Hematopoietic multipotent progenitor cell treated with erythropoietin and hydrocortisone succinate and interleukin-3 and kit ligand, for 8 days (in vitro differentiated cells): ENCODE measurements around the gene SNIP1.
"Not testable (repeated sequence)": the region's sequence is repeated elsewhere in the genome, so short reads cannot be mapped to it uniquely, and the experiment has no call there.

Experiments used
- DNase-seq: peaks from one replicate; pipeline ENCODE4 v3.0.0-alpha.2; 2015

SNIP1 gene

GRCh38 chr1:37558411-37558810, 4.3 kb upstream of the SNIP1 start:
- no peak for DNase-seq

- no peak for DNase-seq
These were observed 3.3 kb upstream of the SNIP1 start for GRCh38 chr1:37557402-37557801.

GRCh38 chr1:37556712-37557196, 2.7 kb upstream of the SNIP1 start, which contains the start of gene DNALI1:
TSS of gene DNALI1 (plus strand) at chr1:37556940. CDS start at chr1:37556995, 55 bp downstream.
- peak; percentile 74 for DNase-seq

GRCh38 chr1:37553598-37553926, 531 bp downstream of the SNIP1 start:
- no peak for DNase-seq

- no peak for DNase-seq
These were observed 4.8 kb downstream of the SNIP1 start for GRCh38 chr1:37549341-37549740.

GRCh38 chr1:37545019-37545418, 9.1 kb downstream of the SNIP1 start:
- DNase-seq: no peak

GRCh38 chr1:37544530-37544929, 9.6 kb downstream of the SNIP1 start:
- no peak for DNase-seq

GRCh38 chr1:37540036-37540785, 13.9 kb downstream of the SNIP1 start:
- no peak for DNase-seq

- DNase-seq: not testable (repeated sequence)
These were observed 14.9 kb downstream of the SNIP1 start for GRCh38 chr1:37539154-37539553.

- no peak for DNase-seq
These were observed 16.7 kb downstream of the SNIP1 start for GRCh38 chr1:37537378-37537777.

- DNase-seq: no peak
These were observed 20.6 kb downstream of the SNIP1 start for GRCh38 chr1:37533317-37534093.

- DNase-seq: not testable (repeated sequence)
These were observed 21.5 kb downstream of the SNIP1 start for GRCh38 chr1:37532418-37533156.

- not testable (repeated sequence) for DNase-seq
These were observed 24.2 kb downstream of the SNIP1 start for GRCh38 chr1:37529888-37530287.

- no peak for DNase-seq
These were observed 34.5 kb downstream of the SNIP1 start for GRCh38 chr1:37519613-37520012.

GRCh38 chr1:37518929-37519328, 35.2 kb downstream of the SNIP1 start:
- not testable (repeated sequence) for DNase-seq

- not testable (repeated sequence) for DNase-seq
These were observed 35.9 kb downstream of the SNIP1 start for GRCh38 chr1:37518241-37518640.

- DNase-seq: no peak
These were observed 36.5 kb downstream of the SNIP1 start for GRCh38 chr1:37517569-37517968.

- no peak for DNase-seq
These were observed 38.7 kb downstream of the SNIP1 start for GRCh38 chr1:37515185-37516034.

GRCh38 chr1:37514350-37515184, 39.5 kb downstream of the SNIP1 start, which contains the start of gene MEAF6:
TSS of gene MEAF6 (minus strand) at chr1:37514766. CDS start at chr1:37514746, 20 bp downstream.
- peak; percentile 78 for DNase-seq

- peak; percentile 16 for DNase-seq
These were observed 40.2 kb downstream of the SNIP1 start for GRCh38 chr1:37513795-37514349.

GRCh38 chr1:37509181-37509580, 44.9 kb downstream of the SNIP1 start:
- peak; percentile 62 for DNase-seq
